H1 (cell line): ENCODE data around the gene TYRP1. TPM values are rescaled to one million over a fixed set of nuclear protein-coding genes. Genes with fewer than 3 reads are reported as not detected.

Experiments used
- EZH2 ChIP-seq: fragments of 200-600 bp; sonication (generic); IDR thresholded peaks from 2 replicates; pipeline ENCODE4 v1.7.1; 2012; ENCODE audit warnings: low read depth, mild to moderate bottlenecking, moderate library complexity, low read length, inconsistent platforms; ENCODE audit not compliant: severe bottlenecking
- HDAC2 ChIP-seq, 2 experiments: fragments of 300-600 bp in 1 of 2; sonication (generic) in 1 of 2; IDR thresholded peaks; 2 replicates each; pipeline ENCODE4 v1.6.1; 2011 to 2012; ENCODE audit warnings: low read depth in 2 of 2, low read length in 2 of 2, mild to moderate bottlenecking in 2 of 2, moderate library complexity in 2 of 2, borderline replicate concordance in 1 of 2, inconsistent platforms in 1 of 2
- NANOG ChIP-seq: IDR thresholded peaks from 2 replicates; pipeline ENCODE4 v1.6.1; 2011; ENCODE audit warnings: low read length, low read depth, mild to moderate bottlenecking, inconsistent platforms; ENCODE audit not compliant: insufficient read depth, poor library complexity, severe bottlenecking
- RAD21 ChIP-seq, 2 experiments: IDR thresholded peaks in 1 of 2; conservative IDR thresholded peaks in 1 of 2; 2 replicates each; pipeline ENCODE4 v1.6.1; 2011; ENCODE audit warnings: low read depth in 2 of 2, low read length in 2 of 2, improper control_type of control experiment in 1 of 2, inconsistent platforms in 1 of 2, mild to moderate bottlenecking in 1 of 2, moderate library complexity in 1 of 2
- polyA plus RNA-seq, 7 experiments: library from polyadenylated mRNA; depleted of rRNA in 3 of 7; stranded (reverse) in 5 of 7; unstranded in 2 of 7; fragments of >200 nt in 5 of 7; fragments of 200-250 nt in 2 of 7; gene quantifications; 1 replicate in 5 of 7; 2 replicates in 1 of 7; 4 replicates in 1 of 7; pipeline versions ENCODE4 v1.2.1 to v1.2.3, GENCODE V29; 2011 to 2013; ENCODE audit warnings: missing spikeins in 2 of 7, mixed read lengths in 2 of 7
- total RNA-seq: library from RNA; stranded (reverse); fragmentation: NEBNext Ultra II Directional; extraction: Animal tissue kit (Norgen Biotek cat#: 25700); gene quantifications from 2 replicates; pipeline ENCODE4 v1.2.1, GENCODE V29; 2021
- TF ChIP-seq, protein P1 (sequence below): IDR thresholded peaks from 2 replicates; pipeline ENCODE4 v1.6.1; 2012; ENCODE audit warnings: low read length, inconsistent platforms

The TYRP1 gene
- total and polyA plus RNA-seq, 2 of the 8 experiments (the other 6 are each of a cell fraction or from before 2014, with no cell fraction given) = 0.15 TPM; not detected in 1

DNA sequence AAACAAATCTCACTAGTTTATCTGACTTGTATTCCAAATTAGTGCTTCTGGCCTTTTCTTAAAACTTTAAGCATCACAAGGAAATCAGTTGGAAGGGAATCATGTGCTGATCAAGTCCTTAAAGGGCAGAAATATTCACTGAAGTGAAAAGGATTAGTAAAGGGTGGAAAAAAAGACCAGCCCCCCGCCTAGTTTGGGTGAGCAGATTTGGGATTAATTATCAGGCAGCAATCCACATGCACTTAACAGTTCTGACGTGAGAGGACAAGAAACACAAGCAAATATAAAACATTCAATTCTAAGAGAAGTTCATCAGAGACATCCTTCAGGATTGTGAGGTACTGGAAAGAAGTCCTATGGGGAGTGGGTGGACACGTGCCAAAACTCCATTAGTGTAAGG is at the start of gene TYRP1 (continued):
- TF ChIP-seq, protein P1, sequence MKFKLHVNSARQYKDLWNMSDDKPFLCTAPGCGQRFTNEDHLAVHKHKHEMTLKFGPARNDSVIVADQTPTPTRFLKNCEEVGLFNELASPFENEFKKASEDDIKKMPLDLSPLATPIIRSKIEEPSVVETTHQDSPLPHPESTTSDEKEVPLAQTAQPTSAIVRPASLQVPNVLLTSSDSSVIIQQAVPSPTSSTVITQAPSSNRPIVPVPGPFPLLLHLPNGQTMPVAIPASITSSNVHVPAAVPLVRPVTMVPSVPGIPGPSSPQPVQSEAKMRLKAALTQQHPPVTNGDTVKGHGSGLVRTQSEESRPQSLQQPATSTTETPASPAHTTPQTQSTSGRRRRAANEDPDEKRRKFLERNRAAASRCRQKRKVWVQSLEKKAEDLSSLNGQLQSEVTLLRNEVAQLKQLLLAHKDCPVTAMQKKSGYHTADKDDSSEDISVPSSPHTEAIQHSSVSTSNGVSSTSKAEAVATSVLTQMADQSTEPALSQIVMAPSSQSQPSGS = no peak
- TF ChIP-seq NANOG = no peak
- no peak for TF ChIP-seq HDAC2 (IDR thresholded peaks at IDR 0.05; ENCODE audit: borderline replicate concordance in 1 of 2, low read depth in 2 of 2, low read length in 2 of 2)
- TF ChIP-seq RAD21 (IDR thresholded peaks at IDR 0.05 in 1 of 2, conservative IDR thresholded peaks at IDR 0.05 in 1 of 2; ENCODE audit: low read depth in 2 of 2, low read length in 2 of 2) = no peak
- no peak for TF ChIP-seq EZH2
